GM12878 (cell line): Measurements from ENCODE around the gene THEM4. TPM values are rescaled to one million over a fixed set of nuclear protein-coding genes. Genes with fewer than 3 reads are reported as not detected.

Source experiments
- ATAC-seq: fragments of 200-7000 bp; cut with Tn5 transposase; 3 replicates; pipeline ENCODE4 v1.9.1; 2020; ENCODE audit warnings: mild to moderate bottlenecking, moderate library complexity
- BruUV-seq: library from RNA; stranded (reverse); fragments of 400-500 nt; replicated peaks from 2 replicates; lab custom pipeline; 2021; lab: Mats Ljungman, UMichigan
- CTCF ChIA-PET: fragments of 300-600 bp; sonication (Branson Sonifier 250); formaldehyde crosslinking; extraction: SDS; loops from one replicate; lab custom pipeline; 2021; ENCODE audit warnings: inconsistent platforms; lab: Yijun Ruan, JAX
- POLR2A ChIA-PET: fragments of 350-600 bp; formaldehyde crosslinking; extraction: SDS; loops from one replicate; lab custom pipeline; 2021; ENCODE audit warnings: inconsistent platforms; lab: Charles Lee
- RAD21 ChIA-PET: fragments of 300-600 bp; sonication (Branson Sonifier 250); formaldehyde crosslinking; loops from one replicate; lab custom pipeline; 2023; ENCODE audit warnings: antibody characterized with exemption; ENCODE audit not compliant: unreplicated experiment; lab: Charles Lee
- SMC1A ChIA-PET: fragments of 300-600 bp; sonication (Branson Sonifier 250); formaldehyde crosslinking; loops from one replicate; lab custom pipeline; 2023; ENCODE audit not compliant: unreplicated experiment, uncharacterized antibody; lab: Charles Lee
- DNase-seq: peaks from one replicate; pipeline ENCODE4 v3.0.0-alpha.2; 2011; ENCODE audit warnings: low read depth, low spot score
- FAIRE-seq: peaks from 3 replicates; lab custom pipeline; 2011; peaks lifted over from hg19 to GRCh38; lab: Jason Lieb, UNC
- H2AFZ ChIP-seq: 2 replicates; pipeline ENCODE4 v1.6.0; 2011; ENCODE audit warnings: low read depth, low read length, control low read depth; ENCODE audit not compliant: control insufficient read depth
- H3K27ac ChIP-seq: 2 replicates; pipeline ENCODE4 v1.5.1; 2011; ENCODE audit warnings: control low read depth; ENCODE audit not compliant: control insufficient read depth, insufficient read depth
- H3K27me3 ChIP-seq, 2 experiments: replicated peaks in 1 of 2; 2 replicates each; pipeline versions ENCODE4 v1.6.0 to v1.6.1; 2011; ENCODE audit warnings: low read length in 1 of 2; ENCODE audit not compliant: control insufficient read depth in 2 of 2, insufficient read depth in 2 of 2
- H3K36me3 ChIP-seq, 2 experiments: 2 replicates each; pipeline ENCODE4 v1.5.1; 2011; ENCODE audit warnings: low read length in 1 of 2; ENCODE audit not compliant: control insufficient read depth in 2 of 2, insufficient read depth in 2 of 2
- H3K4me1 ChIP-seq: 2 replicates; pipeline ENCODE4 v1.6.1; 2011; ENCODE audit warnings: mild to moderate bottlenecking, low read length, moderate library complexity, mixed read lengths; ENCODE audit not compliant: control insufficient read depth, insufficient read depth
- H3K4me2 ChIP-seq: 2 replicates; pipeline ENCODE4 v1.6.0; 2011; ENCODE audit warnings: control low read depth; ENCODE audit not compliant: control insufficient read depth, insufficient read depth
- H3K4me3 ChIP-seq: fragments of 200-600 bp; sonication (generic); 2 replicates; pipeline ENCODE4 v1.5.1; 2016
- H3K79me2 ChIP-seq: 2 replicates; pipeline ENCODE4 v1.6.0; 2011; ENCODE audit warnings: low read length; ENCODE audit not compliant: control insufficient read depth, insufficient read depth
- H3K9ac ChIP-seq: 2 replicates; pipeline ENCODE4 v1.8.0; 2011; ENCODE audit warnings: low read length, control low read depth, mixed read lengths; ENCODE audit not compliant: control insufficient read depth, insufficient read depth
- H3K9me3 ChIP-seq: replicated peaks from 3 replicates; pipeline ENCODE4 v1.5.1; 2011; ENCODE audit warnings: mild to moderate bottlenecking, low read length; ENCODE audit not compliant: control insufficient read depth, insufficient read depth
- H4K20me1 ChIP-seq: 2 replicates; pipeline ENCODE4 v1.6.0; 2011; ENCODE audit not compliant: control insufficient read depth, insufficient read depth
- ETV6 ChIP-seq, 2 experiments: fragments of 450-650 bp in 1 of 2; IDR thresholded peaks in 1 of 2; conservative IDR thresholded peaks in 1 of 2; 2 replicates each; pipeline ENCODE4 v1.6.1; 2014; ENCODE audit warnings: antibody characterized with exemption in 1 of 2, borderline replicate concordance in 1 of 2, low read depth in 1 of 2, mild to moderate bottlenecking in 1 of 2, moderate library complexity in 1 of 2
- FOS ChIP-seq: IDR thresholded peaks from 3 replicates; pipeline ENCODE4 v1.6.1; 2011; ENCODE audit warnings: borderline replicate concordance; ENCODE audit not compliant: insufficient read length; ENCODE audit errors: extremely low read depth
- JUND ChIP-seq: IDR thresholded peaks from 2 replicates; pipeline ENCODE4 v1.6.1; 2012; ENCODE audit warnings: low read depth, mild to moderate bottlenecking, low read length, improper control_type of control experiment, moderate library complexity
- KAT2A ChIP-seq: conservative IDR thresholded peaks from 2 replicates; pipeline ENCODE4 v1.6.1; 2011; ENCODE audit warnings: low read depth, low read length; ENCODE audit not compliant: control insufficient read depth
- MTA2 ChIP-seq: fragments of 450-650 bp; IDR thresholded peaks from 2 replicates; pipeline ENCODE4 v1.6.1; 2016; ENCODE audit warnings: low read depth, mild to moderate bottlenecking, moderate library complexity
- NBN ChIP-seq: fragments of 450-650 bp; IDR thresholded peaks from 2 replicates; pipeline ENCODE4 v1.6.1; 2016
- NR2C1 ChIP-seq: fragments of 450-650 bp; IDR thresholded peaks from 2 replicates; pipeline ENCODE4 v1.6.1; 2017; ENCODE audit warnings: antibody characterized with exemption, mild to moderate bottlenecking, moderate library complexity
- NRF1 ChIP-seq: conservative IDR thresholded peaks from 2 replicates; pipeline ENCODE4 v1.6.1; 2011; ENCODE audit warnings: mild to moderate bottlenecking, low read depth, low read length, improper control_type of control experiment
- RB1 ChIP-seq: fragments of 450-650 bp; formaldehyde crosslinking; IDR thresholded peaks from 2 replicates; pipeline ENCODE4 v1.6.1; 2017; ENCODE audit warnings: mild to moderate bottlenecking, borderline replicate concordance
- SPI1 ChIP-seq: IDR thresholded peaks from 2 replicates; pipeline ENCODE4 v1.6.1; 2011; ENCODE audit warnings: low read depth, mild to moderate bottlenecking, low read length, moderate library complexity, borderline replicate concordance; ENCODE audit not compliant: insufficient read depth
- SUPT20H ChIP-seq: IDR thresholded peaks from 2 replicates; pipeline ENCODE4 v1.6.1; 2011; ENCODE audit warnings: low read depth, mild to moderate bottlenecking, low read length, moderate library complexity, borderline replicate concordance; ENCODE audit not compliant: control insufficient read depth
- TCF3 ChIP-seq: IDR thresholded peaks from 2 replicates; pipeline ENCODE4 v1.6.1; 2012; ENCODE audit warnings: low read depth, mild to moderate bottlenecking, low read length, borderline replicate concordance; ENCODE audit not compliant: insufficient read depth
- USF2 ChIP-seq: IDR thresholded peaks from 2 replicates; pipeline ENCODE4 v1.6.1; 2011; ENCODE audit warnings: low read depth, low read length, improper control_type of control experiment, borderline replicate concordance
- ZBED1 ChIP-seq: IDR thresholded peaks from 2 replicates; pipeline ENCODE4 v1.6.1; 2016; ENCODE audit warnings: borderline replicate concordance
- WGBS: methylation state at CpG from one replicate; pipeline ENCODE4 v1.1.6; 2016; ENCODE audit warnings: low lambda C conversion rate; ENCODE audit not compliant: insufficient replicate concordance, insufficient coverage; ENCODE audit errors: missing lambda C conversion rate; 5-methylcytosine and 5-hydroxymethylcytosine counted together
- in situ Hi-C: fragments of 300-500 bp; cut with MboI; formaldehyde crosslinking; loops from 9 replicates; pipeline ENCODE4 v1.14.3; 2018; ENCODE audit warnings: mixed read lengths
- intact Hi-C: fragments of 100-400 bp; cut with micrococcal nuclease; formaldehyde crosslinking; loops from one replicate; pipeline ENCODE4 v1.14.2; 2022; ENCODE audit not compliant: unreplicated experiment
- polyA plus RNA-seq, 11 experiments: library from polyadenylated mRNA; depleted of rRNA in 4 of 11; unstranded in 6 of 11; stranded (reverse) in 5 of 11; fragments of >200 nt; fragmentation: Nextera tagmentation in 4 of 11; fragmentation: Illumina TruSeq in 1 of 11; extraction: Ambion mirVana in 4 of 11; extraction: Trizol in 1 of 11; gene quantifications; 1 replicate in 1 of 11; 2 replicates in 10 of 11; pipeline versions ENCODE4 v1.2.1 to v1.2.3, GENCODE V29; 2011 to 2016; ENCODE audit warnings: inconsistent platforms in 2 of 11, missing spikeins in 2 of 11, low read depth in 1 of 11
- total RNA-seq, 4 experiments: library from RNA; depleted of rRNA in 3 of 4; stranded (reverse); fragments of >200 nt in 3 of 4; fragmentation: Illumina TruSeq in 1 of 4; extraction: Trizol in 1 of 4; gene quantifications; 2 replicates each; pipeline versions ENCODE4 v1.2.1 to v1.2.3, GENCODE V29; 2013 to 2021
- TF ChIP-seq, protein P1 (sequence below): fragments of 450-650 bp; IDR thresholded peaks from 2 replicates; pipeline ENCODE4 v1.6.1; 2014; ENCODE audit warnings: mild to moderate bottlenecking

Gene THEM4
- total and polyA plus RNA-seq, 10 of the 15 experiments (the other 5 are each of a cell fraction or from before 2014, with no cell fraction given): 3.4 to 30.8 (median 17.9) TPM

DNA sequence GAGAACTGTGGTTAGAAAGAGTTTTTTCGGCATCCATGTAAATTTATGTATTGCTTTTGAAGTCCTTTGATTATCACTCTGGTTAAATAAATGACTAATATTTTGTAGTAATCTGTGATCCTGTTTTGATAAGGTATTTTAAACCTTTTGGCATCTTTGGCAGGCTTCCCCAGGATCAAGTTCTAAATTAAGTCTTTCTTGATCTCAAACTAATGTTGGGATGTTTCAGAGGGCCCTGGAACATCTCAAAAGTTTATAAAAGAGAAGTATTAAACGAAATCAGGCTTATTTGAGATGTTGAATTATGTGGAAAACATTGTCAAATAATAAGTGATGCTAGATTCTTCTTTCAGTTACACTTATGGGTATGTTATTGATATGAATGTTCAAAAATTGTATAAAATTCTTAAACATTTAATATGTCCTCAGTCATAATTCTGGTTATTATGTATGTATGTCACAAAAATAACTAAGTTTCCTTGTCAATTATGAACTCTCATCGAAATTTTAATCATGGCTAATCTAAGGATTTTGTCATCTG, 47.7 kb upstream of the THEM4 start:
- no peak overlapping the region for H3K4me3 ChIP-seq
- ChIA-PET CTCF (interaction anchor here (1.4 kb wide), 1 partner anchor 45 kb away, joined by 3 read pairs; no protein-coding TSS in a partner anchor), SMC1A (no interaction called here), RAD21 (no interaction called here), POLR2A (no interaction called here)
- H3K79me2 ChIP-seq: no peaks in the 10 kb centered on the region
- no TSS peak for BruUV-seq
- H2AFZ ChIP-seq: no peak overlapping the region
- H3K36me3 ChIP-seq: no peaks in the 10 kb centered on the region
- H3K9ac ChIP-seq: no peak overlapping the region
- no peaks in the 10 kb centered on the region for H4K20me1 ChIP-seq
- DNase-seq (no peak), ATAC-seq (no peak), FAIRE-seq (no peak)
- H3K4me2 ChIP-seq: no peak overlapping the region
- in situ Hi-C loops: no loop called here
- H3K9me3 ChIP-seq: no peaks in the 10 kb centered on the region
- intact Hi-C loops: no loop called here
- no peaks in the 10 kb centered on the region for H3K4me1 ChIP-seq
- H3K27me3 ChIP-seq: peaks cover 0 to 6% of the 10 kb centered on the region in 2 experiments; a peak in 1 of 4 replicates
- WGBS: 31% methylated on average over 3 of the region's 3 CpGs
- H3K27ac ChIP-seq: no peak overlapping the region
- TF ChIP-seq RB1 (no peak), MTA2 (no peak), SPI1 (no peak), NR2C1 (no peak), KAT2A (no peak), USF2 (no peak), ZBED1 (no peak), ETV6 (conservative IDR thresholded peaks at IDR 0.05 in 1 of 2, IDR thresholded peaks at IDR 0.05 in 1 of 2; ENCODE audit: borderline replicate concordance in 1 of 2, low read depth in 1 of 2) (no peak), JUND (no peak), NBN (no peak), NRF1 (no peak), FOS (no peak), SUPT20H (no peak), TCF3 (no peak)
- TF ChIP-seq, protein P1, sequence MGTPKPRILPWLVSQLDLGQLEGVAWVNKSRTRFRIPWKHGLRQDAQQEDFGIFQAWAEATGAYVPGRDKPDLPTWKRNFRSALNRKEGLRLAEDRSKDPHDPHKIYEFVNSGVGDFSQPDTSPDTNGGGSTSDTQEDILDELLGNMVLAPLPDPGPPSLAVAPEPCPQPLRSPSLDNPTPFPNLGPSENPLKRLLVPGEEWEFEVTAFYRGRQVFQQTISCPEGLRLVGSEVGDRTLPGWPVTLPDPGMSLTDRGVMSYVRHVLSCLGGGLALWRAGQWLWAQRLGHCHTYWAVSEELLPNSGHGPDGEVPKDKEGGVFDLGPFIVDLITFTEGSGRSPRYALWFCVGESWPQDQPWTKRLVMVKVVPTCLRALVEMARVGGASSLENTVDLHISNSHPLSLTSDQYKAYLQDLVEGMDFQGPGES: no peak
- TF ChIP-seq, all 136 proteins: peak for 0
